ENCODE results near the gene VWA1.
"Not testable (repeated sequence)": the region's sequence is repeated elsewhere in the genome, so short reads cannot be mapped to it uniquely, and the experiment has no call there.

Gene VWA1

GRCh38 chr1:1437033-1437903 lies 1.8 kb downstream of the VWA1 start:
- no peak for DNase-seq

GRCh38 chr1:1437904-1438376 lies 2.5 kb downstream of the VWA1 start:
- DNase-seq = no peak

GRCh38 chr1:1438531-1439381 lies 3.3 kb downstream of the VWA1 start:
- DNase-seq = no peak

GRCh38 chr1:1439546-1440261 lies 4.2 kb downstream of the VWA1 start:
- no peak for DNase-seq

GRCh38 chr1:1440262-1441001 lies 4.9 kb downstream of the VWA1 start:
- no peak for DNase-seq

- DNase-seq = no peak
Observed at GRCh38 chr1:1441002-1441888, 5.8 kb downstream of the VWA1 start.

- no peak for DNase-seq
Observed at GRCh38 chr1:1442069-1442770, 6.7 kb downstream of the VWA1 start.

- not testable (repeated sequence) for DNase-seq
Observed at GRCh38 chr1:1446631-1447030, 11.1 kb downstream of the VWA1 start.

- DNase-seq = no peak
Observed at GRCh38 chr1:1449099-1449739, 13.7 kb downstream of the VWA1 start, which contains the start of gene ATAD3C. TSS of gene ATAD3C (plus strand) at chr1:1449689. CDS start at chr1:1450684, 995 bp downstream.

GRCh38 chr1:1450616-1451015 lies 15.1 kb downstream of the VWA1 start:
- DNase-seq = not testable (repeated sequence)

GRCh38 chr1:1451696-1452364 lies 16.3 kb downstream of the VWA1 start:
- DNase-seq = no peak

GRCh38 chr1:1452365-1452739 lies 16.9 kb downstream of the VWA1 start:
- DNase-seq = not testable (repeated sequence)

- DNase-seq = no peak
Observed at GRCh38 chr1:1452882-1453281, 17.4 kb downstream of the VWA1 start.

- DNase-seq = not testable (repeated sequence)
Observed at GRCh38 chr1:1454286-1455056, 19.0 kb downstream of the VWA1 start.

- no peak for DNase-seq
Observed at GRCh38 chr1:1455366-1455884, 19.9 kb downstream of the VWA1 start.

GRCh38 chr1:1455934-1456333 lies 20.4 kb downstream of the VWA1 start:
- DNase-seq = not testable (repeated sequence)

- not testable (repeated sequence) for DNase-seq
Observed at GRCh38 chr1:1456683-1457255, 21.3 kb downstream of the VWA1 start.

- DNase-seq = not testable (repeated sequence)
Observed at GRCh38 chr1:1459156-1459555, 23.7 kb downstream of the VWA1 start.
